SK-N-SH (cell line): ENCODE results near the gene EAF1. TPM values are rescaled to one million over a fixed set of nuclear protein-coding genes. Genes with fewer than 3 reads are reported as not detected.

Experiments
- CTCF ChIA-PET: fragments of 300-600, 350-600 bp; formaldehyde crosslinking; extraction: SDS; loops from one replicate; lab custom pipeline; 2021; lab: Yijun Ruan, JAX
- POLR2A ChIA-PET: fragments of 350-600 bp; sonication (Branson Sonifier 250); formaldehyde crosslinking; extraction: SDS; loops from one replicate; lab custom pipeline; 2020; ENCODE audit warnings: antibody characterized with exemption, inconsistent platforms; lab: Yijun Ruan, JAX
- DNase-seq: peaks from one replicate; pipeline ENCODE4 v3.0.0; 2012
- H2AFZ ChIP-seq: fragments of 200-600 bp; sonication (generic); 2 replicates; pipeline ENCODE4 v1.8.1; 2016; ENCODE audit warnings: antibody characterized with exemption, mild to moderate bottlenecking, low read depth
- H3F3A ChIP-seq: fragments of 200-600 bp; sonication (generic); replicated peaks from 2 replicates; pipeline ENCODE3; 2016; ENCODE audit warnings: antibody characterized with exemption, mild to moderate bottlenecking; ENCODE audit not compliant: insufficient read depth
- H3K27ac ChIP-seq, 2 experiments: fragments of 200-500 bp in 1 of 2; fragments of 200-600 bp in 1 of 2; sonication (Bioruptor generic) in 1 of 2; sonication (generic), shearing (Covaris generic) in 1 of 2; 2 replicates each; pipeline versions ENCODE4 v1.5.1 to v1.6.1; 2014 to 2016; ENCODE audit warnings: low read depth in 2 of 2, inconsistent platforms in 1 of 2, low read length in 1 of 2, mild to moderate bottlenecking in 1 of 2, mixed read lengths in 1 of 2
- H3K27me3 ChIP-seq: fragments of 200-600 bp; sonication (generic), shearing (Covaris generic); 2 replicates; pipeline ENCODE4 v1.6.1; 2016; ENCODE audit warnings: mixed run types; ENCODE audit not compliant: insufficient read depth
- H3K36me3 ChIP-seq, 2 experiments: fragments of 200-500 bp in 1 of 2; fragments of 200-600 bp in 1 of 2; sonication (Bioruptor generic) in 1 of 2; sonication (generic) in 1 of 2; replicated peaks in 1 of 2; 2 replicates each; pipeline versions ENCODE3 to v1.5.1; 2014 to 2016; ENCODE audit warnings: low read length in 1 of 2, mild to moderate bottlenecking in 1 of 2; ENCODE audit not compliant: insufficient read depth in 2 of 2, control insufficient read depth in 1 of 2
- H3K4me1 ChIP-seq, 2 experiments: fragments of 200-500 bp in 1 of 2; fragments of 200-600 bp in 1 of 2; sonication (Bioruptor generic) in 1 of 2; sonication (generic), shearing (Covaris generic) in 1 of 2; 2 replicates each; pipeline versions ENCODE4 v1.5.1 to v1.6.1; 2014 to 2016; ENCODE audit warnings: low read depth in 1 of 2, low read length in 1 of 2, mixed run types in 1 of 2; ENCODE audit not compliant: insufficient read depth in 2 of 2, control insufficient read depth in 1 of 2
- H3K4me2 ChIP-seq: fragments of 200-600 bp; sonication (generic), shearing (Covaris generic); 2 replicates; pipeline ENCODE4 v1.6.1; 2017; ENCODE audit warnings: mixed run types
- H3K4me3 ChIP-seq, 2 experiments: fragments of 200-500 bp in 1 of 2; fragments of 200-600 bp in 1 of 2; sonication (Bioruptor generic) in 1 of 2; sonication (generic), shearing (Covaris generic) in 1 of 2; 2 replicates each; pipeline versions ENCODE4 v1.5.1 to v1.8.1; 2014 to 2016; ENCODE audit warnings: low read depth in 2 of 2, inconsistent platforms in 1 of 2, low read length in 1 of 2, mild to moderate bottlenecking in 1 of 2, mixed read lengths in 1 of 2, moderate library complexity in 1 of 2
- H3K79me2 ChIP-seq: fragments of 200-600 bp; sonication (generic); 2 replicates; pipeline ENCODE4 v1.8.1; 2017; ENCODE audit warnings: mild to moderate bottlenecking; ENCODE audit not compliant: insufficient read depth
- H3K9ac ChIP-seq: fragments of 200-600 bp; sonication (generic); 2 replicates; pipeline ENCODE4 v1.6.1; 2017; ENCODE audit warnings: mixed run types
- H3K9me2 ChIP-seq: fragments of 200-600 bp; sonication (generic); 2 replicates; pipeline ENCODE4 v1.6.1; 2017; ENCODE audit warnings: mixed run types
- H3K9me3 ChIP-seq: fragments of 200-600 bp; sonication (generic); 2 replicates; pipeline ENCODE4 v1.6.1; 2017; ENCODE audit warnings: mixed run types, mild to moderate bottlenecking, moderate library complexity
- H4K20me1 ChIP-seq: fragments of 200-600 bp; sonication (generic); 2 replicates; pipeline ENCODE4 v1.6.1; 2017; ENCODE audit warnings: mild to moderate bottlenecking, mixed run types; ENCODE audit not compliant: insufficient read depth
- CHD2 ChIP-seq: fragments of 150-350 bp; IDR thresholded peaks from 2 replicates; pipeline ENCODE4 v1.6.1; 2018; ENCODE audit warnings: low read length; ENCODE audit not compliant: partially characterized antibody
- ELF1 ChIP-seq: IDR thresholded peaks from 2 replicates; pipeline ENCODE4 v1.4.0; 2012
- FOXJ3 ChIP-seq: sonication (generic); formaldehyde crosslinking; IDR thresholded peaks from 2 replicates; pipeline ENCODE4 v1.5.1; 2020; ENCODE audit warnings: mild to moderate bottlenecking, missing genetic modification reagents
- GATA2 ChIP-seq: sonication (generic); formaldehyde crosslinking; IDR thresholded peaks from 2 replicates; pipeline ENCODE4 v1.5.0; 2020; ENCODE audit warnings: mild to moderate bottlenecking, missing genetic modification reagents
- MEF2A ChIP-seq: IDR thresholded peaks from 2 replicates; pipeline ENCODE4 v1.4.0; 2012; ENCODE audit warnings: low read depth, borderline replicate concordance
- NRF1 ChIP-seq: IDR thresholded peaks from 2 replicates; pipeline ENCODE4 v1.6.1; 2012; ENCODE audit warnings: low read depth, mild to moderate bottlenecking, low read length
- RAD21 ChIP-seq: IDR thresholded peaks from 2 replicates; pipeline ENCODE4 v1.6.1; 2012; ENCODE audit warnings: mild to moderate bottlenecking, low read length
- RFX5 ChIP-seq: IDR thresholded peaks from 2 replicates; pipeline ENCODE4 v1.6.1; 2012; ENCODE audit warnings: mild to moderate bottlenecking, improper control_type of control experiment, low read length
- SIN3A ChIP-seq: IDR thresholded peaks from 2 replicates; pipeline ENCODE4 v1.6.1; 2012; ENCODE audit warnings: low read depth, mild to moderate bottlenecking, low read length, moderate library complexity, borderline replicate concordance
- SMC3 ChIP-seq: IDR thresholded peaks from 2 replicates; pipeline ENCODE4 v1.6.1; 2012; ENCODE audit warnings: low read depth, low read length, improper control_type of control experiment
- TCF12 ChIP-seq: IDR thresholded peaks from 2 replicates; pipeline ENCODE4 v1.4.0; 2012
- WGBS: methylation state at CpG from one replicate; pipeline ENCODE4 v1.1.6; 2017; ENCODE audit warnings: low lambda C conversion rate; 5-methylcytosine and 5-hydroxymethylcytosine counted together
- polyA plus RNA-seq, 3 experiments: library from polyadenylated mRNA; depleted of rRNA; stranded (reverse); fragments of >200 nt; gene quantifications; 2 replicates each; pipeline ENCODE4 v1.2.3, GENCODE V29; 2012
- TF ChIP-seq, protein P1 (sequence below): IDR thresholded peaks from 2 replicates; pipeline ENCODE4 v1.4.0; 2012; ENCODE audit warnings: low read depth, borderline replicate concordance
- TF ChIP-seq, protein P2 (sequence below): IDR thresholded peaks from 2 replicates; pipeline ENCODE4 v1.4.0; 2012; ENCODE audit warnings: low read depth
- TF ChIP-seq, protein P3 (sequence below): IDR thresholded peaks from 2 replicates; pipeline ENCODE4; 2012

Gene EAF1
- polyA plus RNA-seq, 1 of the 3 experiments (the other 2 are of a cell fraction): 10.0 TPM

DNA sequence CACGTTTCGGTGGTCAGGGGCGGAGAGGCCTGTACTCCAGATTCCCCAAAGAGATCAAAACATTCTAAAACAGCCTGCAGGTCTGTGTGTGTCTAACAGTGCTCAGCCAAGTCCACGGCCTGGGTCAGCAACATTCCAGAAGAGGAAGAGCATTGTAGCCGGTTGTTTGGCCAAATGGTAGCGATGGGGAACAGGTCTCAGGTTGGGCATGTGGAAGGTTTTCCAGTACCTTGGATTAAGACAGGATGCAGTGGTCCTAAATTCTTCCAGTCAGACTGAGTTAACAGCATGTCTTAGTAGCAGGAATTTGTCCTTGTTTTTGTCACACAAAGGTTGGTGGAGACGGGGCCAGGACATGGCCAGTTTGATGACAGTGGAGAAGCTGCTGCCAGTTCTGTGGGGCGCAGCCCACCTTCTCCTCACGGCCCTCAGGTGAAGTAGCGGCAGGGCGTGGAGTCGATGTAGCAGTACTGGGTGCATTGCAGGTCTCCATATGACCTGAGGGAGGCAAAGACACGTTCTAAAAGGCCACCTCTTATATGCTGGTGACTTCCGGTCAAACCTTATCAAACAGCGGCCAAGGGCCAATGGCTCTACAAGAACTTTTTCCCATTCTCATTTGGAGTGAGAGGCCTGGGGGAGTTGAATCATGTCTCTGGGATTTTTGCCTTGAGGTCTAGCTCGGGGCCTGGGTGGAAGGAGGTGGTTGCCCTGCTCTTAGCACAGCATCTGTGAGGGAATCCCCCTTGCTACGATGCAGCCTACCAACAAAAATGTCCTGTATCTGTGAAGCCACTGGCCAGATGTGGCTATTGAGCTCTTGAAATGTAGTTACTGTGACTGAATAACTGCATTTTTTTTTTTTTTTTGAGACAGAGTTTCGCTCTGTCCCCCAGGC lies 24.1 kb downstream of the EAF1 start:
- H3K79me2 ChIP-seq: no peaks in the 10 kb centered on the region
- 82% methylated on average over 15 of the region's 18 CpGs for WGBS
- H4K20me1 ChIP-seq: no peaks in the 10 kb centered on the region
- no peak overlapping the region for H3K4me2 ChIP-seq
- ChIA-PET CTCF (no interaction called here), POLR2A (no interaction called here)
- H3K4me1 ChIP-seq: no peaks in the 10 kb centered on the region; a peak in 1 of 4 replicates
- no peaks in the 10 kb centered on the region for H3K27me3 ChIP-seq
- H3K9ac ChIP-seq: no peak overlapping the region
- no peaks in the 10 kb centered on the region for H3F3A ChIP-seq
- no peaks in the 10 kb centered on the region for H3K9me2 ChIP-seq
- no peaks in the 10 kb centered on the region for H3K36me3 ChIP-seq
- TF ChIP-seq SMC3 (no peak), TCF12 (no peak), FOXJ3 (CRISPR knock-in tag) (no peak), MEF2A (no peak), NRF1 (no peak), GATA2 (CRISPR knock-in tag) (no peak), SIN3A (no peak), ELF1 (no peak), RFX5 (no peak)
- TF ChIP-seq, protein P1, sequence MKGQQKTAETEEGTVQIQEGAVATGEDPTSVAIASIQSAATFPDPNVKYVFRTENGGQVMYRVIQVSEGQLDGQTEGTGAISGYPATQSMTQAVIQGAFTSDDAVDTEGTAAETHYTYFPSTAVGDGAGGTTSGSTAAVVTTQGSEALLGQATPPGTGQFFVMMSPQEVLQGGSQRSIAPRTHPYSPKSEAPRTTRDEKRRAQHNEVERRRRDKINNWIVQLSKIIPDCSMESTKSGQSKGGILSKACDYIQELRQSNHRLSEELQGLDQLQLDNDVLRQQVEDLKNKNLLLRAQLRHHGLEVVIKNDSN: no peak
- TF ChIP-seq, all 33 proteins: peak for 0
- Histone ChIP-seq H3K27ac (no peak overlapping the region), H2AFZ (no peak overlapping the region), H3K9me3 (no peaks in the 10 kb centered on the region), H3K4me3 (no peak overlapping the region)
- DNase-seq: no peak

DNA sequence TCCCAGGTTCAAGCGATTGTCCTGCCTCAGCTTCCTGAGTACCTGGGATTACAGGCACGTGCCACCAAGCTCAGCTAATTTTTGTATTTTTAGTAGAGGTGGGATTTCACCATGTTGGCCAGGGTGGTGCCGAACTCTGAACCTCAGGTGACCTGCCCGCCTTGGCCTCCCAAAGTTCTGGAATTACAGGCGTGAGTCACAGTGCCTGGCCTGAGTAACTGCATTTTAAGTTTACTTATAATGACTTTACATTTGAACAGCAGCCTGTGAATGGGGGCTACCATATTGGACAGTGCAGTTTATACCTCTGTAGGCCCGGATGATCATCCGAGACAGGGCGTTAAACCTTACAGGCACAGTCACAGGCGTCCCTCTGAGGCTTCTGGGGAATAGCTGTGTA lies 24.8 kb downstream of the EAF1 start:
- Histone ChIP-seq H3K9me3 (no peaks in the 10 kb centered on the region), H3K4me2 (no peak overlapping the region), H3K27ac (no peak overlapping the region), H4K20me1 (no peaks in the 10 kb centered on the region), H2AFZ (no peak overlapping the region), H3K9me2 (no peaks in the 10 kb centered on the region), H3K4me3 (no peak overlapping the region), H3K4me1 (no peaks in the 10 kb centered on the region; a peak in 1 of 4 replicates), H3K79me2 (no peaks in the 10 kb centered on the region), H3K27me3 (no peaks in the 10 kb centered on the region), H3K9ac (no peak overlapping the region), H3K36me3 (no peaks in the 10 kb centered on the region), H3F3A (no peaks in the 10 kb centered on the region)
- ChIA-PET CTCF (interaction anchor here (0.9 kb wide), 1 partner anchor 18 kb away, joined by 4 read pairs; no protein-coding TSS in a partner anchor), POLR2A (no interaction called here)
- TF ChIP-seq RAD21 (no peak), GATA2 (CRISPR knock-in tag) (no peak), FOXJ3 (CRISPR knock-in tag) (no peak), CHD2 (no peak)
- TF ChIP-seq, protein P2, sequence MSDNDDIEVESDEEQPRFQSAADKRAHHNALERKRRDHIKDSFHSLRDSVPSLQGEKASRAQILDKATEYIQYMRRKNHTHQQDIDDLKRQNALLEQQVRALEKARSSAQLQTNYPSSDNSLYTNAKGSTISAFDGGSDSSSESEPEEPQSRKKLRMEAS: no peak
- TF ChIP-seq, protein P3, sequence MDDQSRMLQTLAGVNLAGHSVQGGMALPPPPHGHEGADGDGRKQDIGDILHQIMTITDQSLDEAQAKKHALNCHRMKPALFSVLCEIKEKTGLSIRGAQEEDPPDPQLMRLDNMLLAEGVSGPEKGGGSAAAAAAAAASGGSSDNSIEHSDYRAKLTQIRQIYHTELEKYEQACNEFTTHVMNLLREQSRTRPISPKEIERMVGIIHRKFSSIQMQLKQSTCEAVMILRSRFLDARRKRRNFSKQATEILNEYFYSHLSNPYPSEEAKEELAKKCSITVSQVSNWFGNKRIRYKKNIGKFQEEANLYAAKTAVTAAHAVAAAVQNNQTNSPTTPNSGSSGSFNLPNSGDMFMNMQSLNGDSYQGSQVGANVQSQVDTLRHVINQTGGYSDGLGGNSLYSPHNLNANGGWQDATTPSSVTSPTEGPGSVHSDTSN: no peak
- no peak for DNase-seq
- WGBS: 94% methylated on average over 9 of the region's 9 CpGs
